NT2/D1 (cell line): ENCODE measurements around the gene KRT37.

Source experiments
- SUZ12 ChIP-seq: IDR thresholded peaks from 2 replicates; pipeline ENCODE4 v1.6.1; 2011; ENCODE audit not compliant: insufficient read length, insufficient read depth; ENCODE audit errors: extremely low read depth
- YY1 ChIP-seq: IDR thresholded peaks from 2 replicates; pipeline ENCODE4 v1.6.1; 2011; ENCODE audit not compliant: insufficient read length, insufficient read depth
- ZNF274 ChIP-seq: IDR thresholded peaks from 2 replicates; pipeline ENCODE4 v1.6.1; 2011; ENCODE audit warnings: mild to moderate bottlenecking, low read depth, low read length

GRCh38 chr17:41417127-41417526, 7.3 kb downstream of the KRT37 start:
- TF ChIP-seq YY1 (no peak), ZNF274 (no peak), SUZ12 (no peak)
